Measurements from ENCODE around the gene PPP2R5B. TPM values are rescaled to one million over a fixed set of nuclear protein-coding genes. Genes with fewer than 3 reads are reported as not detected.

The PPP2R5B gene
- total RNA-seq, 1 donor from 2014 or later: 15.9 TPM

- Mint-ChIP-seq H3K27me3 (peaks cover 3% of the 10 kb centered on the region), H3K27ac (no peak overlapping the region)
Observed at GRCh38 chr11:64880240-64881001, 44.1 kb upstream of the PPP2R5B start.

GRCh38 chr11:64881476-64881875, 43.0 kb upstream of the PPP2R5B start:
- H3K27me3 Mint-ChIP-seq: peaks cover 3% of the 10 kb centered on the region
- DNase-seq (ENCODE audit: low spot score, unreplicated experiment): no peak
- peaks cover 19% of the 10 kb centered on the region for H3K4me1 Mint-ChIP-seq (ENCODE audit: low read depth)
- no peaks in the 10 kb centered on the region for H3K36me3 Mint-ChIP-seq (ENCODE audit: insufficient read depth)
- H3K9me3 Mint-ChIP-seq (ENCODE audit: low read depth): no peaks in the 10 kb centered on the region
- no peak for TF ChIP-seq CTCF (IDR thresholded peaks at IDR 0.05; ENCODE audit: unreplicated experiment)
- H3K4me3 Mint-ChIP-seq (ENCODE audit: low read depth): no peak overlapping the region
- no peak overlapping the region for H3K27ac Mint-ChIP-seq

More at GRCh38 chr11:64880240-64881001, 44.1 kb upstream of the PPP2R5B start:
- DNase-seq (ENCODE audit: low spot score, unreplicated experiment): no peak
- Mint-ChIP-seq H3K4me3 (ENCODE audit: low read depth) (peak overlapping the region; percentile 87), H3K36me3 (ENCODE audit: insufficient read depth) (no peaks in the 10 kb centered on the region), H3K9me3 (ENCODE audit: low read depth) (no peaks in the 10 kb centered on the region), H3K4me1 (ENCODE audit: low read depth) (peaks cover 28% of the 10 kb centered on the region)
- no peak for TF ChIP-seq CTCF (IDR thresholded peaks at IDR 0.05; ENCODE audit: unreplicated experiment)

- no peaks in the 10 kb centered on the region for H3K9me3 Mint-ChIP-seq (ENCODE audit: low read depth)
- TF ChIP-seq CTCF (IDR thresholded peaks at IDR 0.05; ENCODE audit: unreplicated experiment): no peak
- H3K4me3 Mint-ChIP-seq (ENCODE audit: low read depth): no peak overlapping the region
- peaks cover 12% of the 10 kb centered on the region for H3K4me1 Mint-ChIP-seq (ENCODE audit: low read depth)
- no peak overlapping the region for H3K27ac Mint-ChIP-seq
- no peak for DNase-seq (ENCODE audit: low spot score, unreplicated experiment)
- H3K27me3 Mint-ChIP-seq: peaks cover 3% of the 10 kb centered on the region
- no peaks in the 10 kb centered on the region for H3K36me3 Mint-ChIP-seq (ENCODE audit: insufficient read depth)
Observed at GRCh38 chr11:64882243-64882642, 42.2 kb upstream of the PPP2R5B start.

- H3K27me3 Mint-ChIP-seq: peaks cover 3% of the 10 kb centered on the region
- H3K36me3 Mint-ChIP-seq (ENCODE audit: insufficient read depth): no peaks in the 10 kb centered on the region
- H3K27ac Mint-ChIP-seq: no peak overlapping the region
- no peak for TF ChIP-seq CTCF (IDR thresholded peaks at IDR 0.05; ENCODE audit: unreplicated experiment)
- no peak for DNase-seq (ENCODE audit: low spot score, unreplicated experiment)
- no peaks in the 10 kb centered on the region for H3K9me3 Mint-ChIP-seq (ENCODE audit: low read depth)
- H3K4me1 Mint-ChIP-seq (ENCODE audit: low read depth): peaks cover 18% of the 10 kb centered on the region
- no peak overlapping the region for H3K4me3 Mint-ChIP-seq (ENCODE audit: low read depth)
Observed at GRCh38 chr11:64883575-64883974, 40.9 kb upstream of the PPP2R5B start.

- H3K27ac Mint-ChIP-seq: no peak overlapping the region
- no peak for DNase-seq (ENCODE audit: low spot score, unreplicated experiment)
- no peak for TF ChIP-seq CTCF (IDR thresholded peaks at IDR 0.05; ENCODE audit: unreplicated experiment)
- H3K4me3 Mint-ChIP-seq (ENCODE audit: low read depth): no peak overlapping the region
- H3K36me3 Mint-ChIP-seq (ENCODE audit: insufficient read depth): no peaks in the 10 kb centered on the region
- H3K27me3 Mint-ChIP-seq: peaks cover 3% of the 10 kb centered on the region
- peaks cover 20% of the 10 kb centered on the region for H3K4me1 Mint-ChIP-seq (ENCODE audit: low read depth)
- H3K9me3 Mint-ChIP-seq (ENCODE audit: low read depth): no peaks in the 10 kb centered on the region
Observed at GRCh38 chr11:64884019-64884418, 40.5 kb upstream of the PPP2R5B start.

All from progenitor cell of endocrine pancreas (in vitro differentiated cells).